ENCODE results near the gene SLC24A1. TPM values are rescaled to one million over a fixed set of nuclear protein-coding genes. Genes with fewer than 3 reads are reported as not detected.
"Not testable (repeated sequence)": the region's sequence is repeated elsewhere in the genome, so short reads cannot be mapped to it uniquely, and the experiment has no call there.

Gene SLC24A1
- polyA plus RNA-seq, 1 donor (not counting 4 experiments of a cell fraction or from before 2014, with no cell fraction given): 4.0 TPM

DNA sequence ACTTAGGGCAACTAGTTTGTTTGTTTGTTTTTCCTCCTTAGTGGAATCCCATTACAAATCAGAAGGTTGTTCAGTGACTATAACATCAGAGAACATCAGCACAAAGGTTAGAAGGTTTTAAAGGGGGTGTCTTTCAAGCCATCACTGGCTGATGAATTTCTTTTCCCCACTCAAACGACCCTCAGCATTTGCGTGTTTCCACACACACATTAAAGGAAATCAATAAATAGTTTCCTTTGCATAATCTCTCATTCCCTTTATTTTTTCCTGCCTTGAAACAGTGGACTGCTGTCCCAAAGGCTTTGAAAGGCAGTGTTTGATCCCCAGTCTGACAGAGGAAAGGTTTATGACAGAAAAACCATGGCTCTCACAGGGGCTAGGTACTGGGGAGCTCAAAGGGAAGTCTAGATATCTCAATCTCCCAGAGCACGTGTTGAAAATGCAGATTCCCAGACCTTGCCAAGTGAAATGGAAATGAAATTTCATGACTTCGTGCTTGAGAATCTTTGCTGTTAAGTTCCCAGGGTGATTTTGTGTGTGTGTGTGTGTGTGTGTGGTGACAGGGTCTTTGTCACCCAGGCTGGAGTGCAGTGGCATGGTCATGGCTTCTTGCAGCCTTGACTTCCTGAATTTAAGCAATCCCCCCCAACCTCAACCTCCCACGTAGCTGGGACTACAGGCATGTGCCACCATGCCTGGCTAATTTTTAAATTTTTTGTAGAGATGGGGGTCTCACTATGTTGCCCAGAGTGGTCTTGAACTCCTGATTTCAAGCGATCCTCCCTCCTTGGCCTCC is 8.6 kb upstream of the SLC24A1 start:
- FAIRE-seq: no peak
- no peak for TF ChIP-seq CTCF (optimal IDR thresholded peaks at IDR 0.05 in 1 of 3, IDR thresholded peaks at IDR 0.05 in 1 of 3, conservative IDR thresholded peaks at IDR 0.05 in 1 of 3; ENCODE audit: extremely low read depth in 1 of 3, insufficient read depth in 2 of 3, low read length in 3 of 3)
- no peak for TF ChIP-seq EZH2 (IDR thresholded peaks at IDR 0.05; ENCODE audit: low read length)
- dilution Hi-C loops (cut with MboI; ENCODE audit: extremely low pct_ligation_motif_present, low sequenced_read_pairs): no loop called here
- no peak for DNase-seq (ENCODE audit: low read depth, low spot score)
- no peak overlapping the region for H3K4me3 ChIP-seq (ENCODE audit: control insufficient read depth in 2 of 3, extremely low read depth in 1 of 3, insufficient read depth in 2 of 3, low read depth in 1 of 3, low read length in 3 of 3)
- H3K79me2 ChIP-seq (ENCODE audit: control insufficient read depth, insufficient read depth, low read length): peaks cover 21% of the 10 kb centered on the region
- no peak overlapping the region for H3K9ac ChIP-seq (ENCODE audit: control insufficient read depth, extremely low read depth, insufficient read depth, low read length)
- H2AFZ ChIP-seq (ENCODE audit: control insufficient read depth, low read length): no peak overlapping the region
- no peaks in the 10 kb centered on the region for H4K20me1 ChIP-seq (ENCODE audit: control insufficient read depth, extremely low read depth, insufficient read depth, low read length)
- no peak overlapping the region for H3K4me2 ChIP-seq (ENCODE audit: control insufficient read depth, extremely low read depth, insufficient read depth, low read depth, low read length)
- no peak overlapping the region for H3K27ac ChIP-seq (ENCODE audit: control insufficient read depth, insufficient read depth, low read length)
- H3K36me3 ChIP-seq (ENCODE audit: control insufficient read depth in 2 of 2, extremely low read depth in 1 of 2, insufficient read depth in 2 of 2, low read length in 2 of 2): no peaks in the 10 kb centered on the region
- H3K9me3 ChIP-seq (ENCODE audit: control insufficient read depth, low read depth, low read length): no peaks in the 10 kb centered on the region
- H3K4me1 ChIP-seq (ENCODE audit: control insufficient read depth, extremely low read depth, insufficient read depth, low read length): peaks cover 19% of the 10 kb centered on the region
- H3K9me1 ChIP-seq (ENCODE audit: control insufficient read depth, extremely low read depth, insufficient read depth, low read length): no peaks in the 10 kb centered on the region
- no peaks in the 10 kb centered on the region for H3K27me3 ChIP-seq (ENCODE audit: control insufficient read depth, extremely low read depth, insufficient read depth, low read length)

DNA sequence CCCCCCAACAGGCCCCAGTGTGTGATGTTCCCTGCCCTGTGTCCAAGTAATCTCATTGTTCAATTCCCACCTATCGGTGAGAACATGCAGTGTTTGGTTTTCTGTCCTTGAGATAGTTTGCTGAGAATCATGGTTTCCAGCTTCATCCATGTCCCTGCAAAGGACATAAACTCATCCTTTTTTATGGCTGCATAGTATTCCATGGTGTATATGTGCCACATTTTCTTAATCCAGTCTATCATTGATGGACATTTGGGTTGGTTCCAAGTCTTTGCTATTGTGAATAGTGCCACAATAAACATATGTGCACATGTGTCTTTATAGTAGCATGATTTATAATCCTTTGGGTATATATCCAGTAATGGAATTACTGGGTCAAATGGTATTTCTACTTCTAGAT is 5.9 kb upstream of the SLC24A1 start:
- H3K4me3 ChIP-seq (ENCODE audit: control insufficient read depth in 2 of 3, extremely low read depth in 1 of 3, insufficient read depth in 2 of 3, low read depth in 1 of 3, low read length in 3 of 3); dilution Hi-C loops (cut with MboI; ENCODE audit: extremely low pct_ligation_motif_present, low sequenced_read_pairs); FAIRE-seq; H3K36me3 ChIP-seq (ENCODE audit: control insufficient read depth in 2 of 2, extremely low read depth in 1 of 2, insufficient read depth in 2 of 2, low read length in 2 of 2); H3K79me2 ChIP-seq (ENCODE audit: control insufficient read depth, insufficient read depth, low read length); H2AFZ ChIP-seq (ENCODE audit: control insufficient read depth, low read length); H3K9ac ChIP-seq (ENCODE audit: control insufficient read depth, extremely low read depth, insufficient read depth, low read length); H3K9me3 ChIP-seq (ENCODE audit: control insufficient read depth, low read depth, low read length); DNase-seq (ENCODE audit: low read depth, low spot score); H3K4me2 ChIP-seq (ENCODE audit: control insufficient read depth, extremely low read depth, insufficient read depth, low read depth, low read length); H3K27ac ChIP-seq (ENCODE audit: control insufficient read depth, insufficient read depth, low read length); H3K27me3 ChIP-seq (ENCODE audit: control insufficient read depth, extremely low read depth, insufficient read depth, low read length); H3K9me1 ChIP-seq (ENCODE audit: control insufficient read depth, extremely low read depth, insufficient read depth, low read length); H4K20me1 ChIP-seq (ENCODE audit: control insufficient read depth, extremely low read depth, insufficient read depth, low read length): not testable (repeated sequence)
- H3K4me1 ChIP-seq (ENCODE audit: control insufficient read depth, extremely low read depth, insufficient read depth, low read length): peaks cover 12% of the 10 kb centered on the region

Measured in keratinocyte (primary cell).